Transverse colon (tissue), 4 donors: ENCODE measurements around the gene NEO1. TPM values are rescaled to one million over a fixed set of nuclear protein-coding genes. Genes with fewer than 3 reads are reported as not detected.

Experiments
- DNase-seq: peaks from one replicate; pipeline ENCODE4 v3.0.0-alpha.2; 2019
- H3K27ac ChIP-seq, 4 donors: fragments of 200-600 bp; sonication (generic); 2 replicates each; pipeline ENCODE4 v1.5.1; 2016 to 2018; ENCODE audit warnings: inconsistent platforms in 4 of 4
- H3K27me3 ChIP-seq: fragments of 200-600 bp; sonication (generic); 2 replicates; pipeline ENCODE4 v1.5.1; 2017; ENCODE audit warnings: inconsistent platforms
- H3K36me3 ChIP-seq, 4 donors: fragments of 200-600 bp; sonication (generic); 2 replicates each; pipeline ENCODE4 v1.5.1; 2017 to 2019; ENCODE audit warnings: inconsistent platforms in 4 of 4
- H3K4me1 ChIP-seq, 4 donors: fragments of 200-600 bp; sonication (generic); 2 replicates each; pipeline ENCODE4 v1.5.1; 2017 to 2020; ENCODE audit warnings: inconsistent platforms in 4 of 4
- H3K4me3 ChIP-seq, 4 donors: fragments of 200-600 bp; sonication (generic); 1 replicate in 1 of 4; 2 replicates in 3 of 4; pipeline versions ENCODE4 v1.5.1 to v1.6.1; 2017 to 2019; ENCODE audit warnings: inconsistent platforms in 4 of 4
- H3K9me3 ChIP-seq, 2 donors: fragments of 200-600 bp; sonication (generic); 2 replicates each; pipeline ENCODE4 v1.5.1; 2017 to 2019; ENCODE audit warnings: inconsistent platforms in 2 of 2
- CTCF ChIP-seq, 5 experiments: fragments of 200-600 bp in 3 of 5; fragments of 450-650 bp in 2 of 5; sonication (generic) in 3 of 5; IDR thresholded peaks; 1 replicate in 2 of 5; 2 replicates in 3 of 5; pipeline ENCODE4 v1.5.1; 2016 to 2017; ENCODE audit warnings: antibody characterized with exemption in 5 of 5, inconsistent platforms in 3 of 5, mild to moderate bottlenecking in 2 of 5, moderate library complexity in 1 of 5
- EP300 ChIP-seq: sonication (generic); formaldehyde crosslinking; IDR thresholded peaks from one replicate; pipeline ENCODE4 v1.6.1; 2017; ENCODE audit warnings: antibody characterized with exemption, low read depth
- POLR2A ChIP-seq: fragments of 450-650 bp; IDR thresholded peaks from one replicate; pipeline ENCODE4 v1.6.1; 2016; ENCODE audit warnings: antibody characterized with exemption, mild to moderate bottlenecking, moderate library complexity
- POLR2AphosphoS5 ChIP-seq, 3 donors: sonication (generic); formaldehyde crosslinking; IDR thresholded peaks; one replicate each; pipeline ENCODE4 v1.6.1; 2016; ENCODE audit warnings: antibody characterized with exemption in 3 of 3
- whole genome bisulfite sequencing, 2 donors: methylation state at CpG; one replicate each; pipeline ENCODE4 v1.1.5; 2018; ENCODE audit warnings: low coverage in 1 of 2; 5-methylcytosine and 5-hydroxymethylcytosine counted together
- in situ Hi-C, 4 donors: fragments of 200-750 bp; cut with MboI; loops; one replicate each; pipeline versions ENCODE4 v1.15.0 to v1.15.1; 2017; ENCODE audit warnings: low sequenced_read_pairs in 3 of 4, low pct_ligation_motif_present in 1 of 4, low pct_unique_long_range_greater_than_20kb in 1 of 4
- intact Hi-C: fragments of 100-400 bp; cut with DNase I; formaldehyde crosslinking; loops from one replicate; pipeline ENCODE4 v1.15.1; 2023; ENCODE audit warnings: low total_unique reads
- total RNA-seq, 4 donors: library from RNA; depleted of rRNA; stranded (reverse); fragments of >200 nt; gene quantifications; one replicate each; pipeline ENCODE4 v1.1.0, GENCODE V29; 2016

NEO1 gene
- total RNA-seq, 4 donors from 2014 or later: 100 to 188 (median 135) TPM

DNA sequence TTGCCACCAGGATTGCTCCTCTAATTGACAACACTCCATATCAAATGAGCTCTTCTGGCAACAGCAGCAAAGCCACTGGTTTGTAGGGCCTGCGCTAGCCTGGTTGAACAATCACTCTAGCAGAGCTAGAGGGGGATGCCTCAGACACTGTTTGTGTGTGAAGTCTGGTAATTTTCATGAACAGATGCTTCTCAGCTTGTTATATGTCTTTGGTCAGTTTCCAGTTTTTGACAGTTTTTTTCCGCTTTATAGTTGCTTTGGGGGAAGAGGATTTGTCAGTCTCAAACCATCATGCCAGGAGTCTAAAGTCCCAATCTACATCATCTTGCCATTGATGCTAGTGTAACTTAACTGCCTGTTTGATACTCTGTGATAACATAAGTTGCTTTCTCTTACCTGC lies 180.5 kb downstream of the NEO1 start:
- peaks cover 0 to 15% (median 4%) of the 10 kb centered on the region in 4 donors for H3K4me1 ChIP-seq
- no peak overlapping the region for H3K27ac ChIP-seq
- no peak for TF ChIP-seq POLR2AphosphoS5 (IDR thresholded peaks at IDR 0.05)
- no peak for TF ChIP-seq EP300
- DNase-seq: no peak
- WGBS, 2 donors: 81 to 92% methylated on average over 2 of the region's 2 CpGs
- no peaks in the 10 kb centered on the region for H3K27me3 ChIP-seq
- peaks cover 0 to 4% (median 0%) of the 10 kb centered on the region in 4 donors for H3K36me3 ChIP-seq
- intact Hi-C loops: no loop called here
- H3K9me3 ChIP-seq: no peaks in the 10 kb centered on the region
- no peak overlapping the region for H3K4me3 ChIP-seq
- in situ Hi-C loops: no loop called here

GRCh38 chr15:73233623-73234022 lies 181.4 kb downstream of the NEO1 start:
- WGBS, 2 donors: 74 to 87% methylated on average over 3 to 5 of the region's 5 CpGs
- TF ChIP-seq POLR2AphosphoS5 (IDR thresholded peaks at IDR 0.05): no peak
- TF ChIP-seq EP300: no peak
- TF ChIP-seq POLR2A: no peak
- no peak for TF ChIP-seq CTCF (IDR thresholded peaks at IDR 0.05)
- no peak overlapping the region for H3K27ac ChIP-seq
- in situ Hi-C loops (no loop called here), intact Hi-C loops (no loop called here)
- H3K36me3 ChIP-seq: peaks cover 0 to 4% (median 0%) of the 10 kb centered on the region in 4 donors
- H3K4me1 ChIP-seq: peaks cover 0 to 10% (median 0%) of the 10 kb centered on the region in 4 donors
- H3K9me3 ChIP-seq: no peaks in the 10 kb centered on the region
- no peaks in the 10 kb centered on the region for H3K27me3 ChIP-seq
- no peak for DNase-seq
- no peak overlapping the region for H3K4me3 ChIP-seq

GRCh38 chr15:73237910-73238309 lies 185.6 kb downstream of the NEO1 start:
- TF ChIP-seq POLR2AphosphoS5 (IDR thresholded peaks at IDR 0.05) (no peak), POLR2A (no peak), CTCF (IDR thresholded peaks at IDR 0.05) (no peak), EP300 (no peak)
- in situ Hi-C loops (no loop called here), intact Hi-C loops (no loop called here)
- Histone ChIP-seq H3K27me3 (no peaks in the 10 kb centered on the region), H3K36me3 (no peaks in the 10 kb centered on the region), H3K4me3 (no peak overlapping the region), H3K27ac (no peak overlapping the region), H3K4me1 (peaks cover 0 to 4% (median 0%) of the 10 kb centered on the region in 4 donors), H3K9me3 (no peaks in the 10 kb centered on the region)
- 61 to 71% methylated on average over 3 of the region's 3 CpGs for WGBS, 2 donors
- DNase-seq: no peak

DNA sequence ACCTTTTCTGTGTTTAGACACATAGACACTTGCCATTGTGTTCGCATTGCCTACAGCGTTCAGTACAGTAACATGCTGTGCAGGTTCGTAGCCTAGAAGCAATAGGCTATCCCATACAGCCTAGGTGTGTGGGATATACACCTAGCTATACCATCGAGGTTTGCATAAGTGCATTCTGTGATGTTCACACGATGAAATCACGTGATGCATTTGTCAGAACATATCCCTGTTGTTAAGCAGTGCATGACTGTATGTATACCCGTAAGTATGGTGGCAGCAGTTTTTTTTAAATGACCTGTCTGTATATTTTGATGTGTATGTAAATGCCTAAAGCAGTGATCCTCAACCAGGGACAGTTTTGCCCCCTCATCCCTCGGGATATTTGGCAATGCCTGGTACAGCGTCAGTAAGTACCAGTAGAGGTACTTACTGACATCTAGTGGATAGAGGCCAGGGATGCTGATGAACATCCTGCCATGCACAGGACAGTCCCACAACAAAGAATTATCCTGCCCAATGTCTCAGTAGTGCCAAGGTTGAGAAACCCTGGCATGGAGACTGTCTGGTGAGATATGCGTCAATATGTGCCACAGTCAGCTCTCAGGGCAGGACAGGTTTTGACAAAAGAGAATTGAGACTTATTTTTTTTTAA lies 187.4 kb downstream of the NEO1 start:
- no peak for TF ChIP-seq POLR2AphosphoS5 (IDR thresholded peaks at IDR 0.05)
- no peak for TF ChIP-seq EP300
- no peak for TF ChIP-seq POLR2A
- TF ChIP-seq CTCF (IDR thresholded peaks at IDR 0.05): no peak
- H3K27me3 ChIP-seq: no peaks in the 10 kb centered on the region
- WGBS, 2 donors: 79 to 83% methylated on average over 10 of the region's 10 CpGs
- no peak for DNase-seq
- no peak overlapping the region for H3K4me3 ChIP-seq
- H3K4me1 ChIP-seq: peaks cover 0 to 4% (median 0%) of the 10 kb centered on the region in 4 donors
- H3K27ac ChIP-seq: no peak overlapping the region
- intact Hi-C loops: no loop called here
- H3K9me3 ChIP-seq: no peaks in the 10 kb centered on the region
- in situ Hi-C loops: no loop called here
- no peaks in the 10 kb centered on the region for H3K36me3 ChIP-seq
